Activated CD4-positive, alpha-beta T cell treated with anti-CD3 and anti-CD28 coated beads, Interleukin-10, Interleukin-2, amounts not matched to agents 100 ng/mL and 50 ng/mL, durations not matched to agents 16 hours and 8 hours (primary cell): ENCODE results near the gene BCL2L13.
"Not testable (repeated sequence)": the region's sequence is repeated elsewhere in the genome, so short reads cannot be mapped to it uniquely, and the experiment has no call there.

Experiments used
- DNase-seq: peaks from one replicate; pipeline ENCODE4 v3.0.0-alpha.2; 2020

The BCL2L13 gene

GRCh38 chr22:17732251-17732854 is 93.8 kb downstream of the BCL2L13 start:
- DNase-seq, result no peak

- DNase-seq, result no peak
These were observed 94.9 kb downstream of the BCL2L13 start for GRCh38 chr22:17733466-17733865.

GRCh38 chr22:17734187-17734586 is 95.6 kb downstream of the BCL2L13 start:
- peak; percentile 70 for DNase-seq

- no peak for DNase-seq
These were observed 100.0 kb downstream of the BCL2L13 start for GRCh38 chr22:17738386-17739128.

GRCh38 chr22:17739196-17739975 is 100.8 kb downstream of the BCL2L13 start:
- no peak for DNase-seq

DNA sequence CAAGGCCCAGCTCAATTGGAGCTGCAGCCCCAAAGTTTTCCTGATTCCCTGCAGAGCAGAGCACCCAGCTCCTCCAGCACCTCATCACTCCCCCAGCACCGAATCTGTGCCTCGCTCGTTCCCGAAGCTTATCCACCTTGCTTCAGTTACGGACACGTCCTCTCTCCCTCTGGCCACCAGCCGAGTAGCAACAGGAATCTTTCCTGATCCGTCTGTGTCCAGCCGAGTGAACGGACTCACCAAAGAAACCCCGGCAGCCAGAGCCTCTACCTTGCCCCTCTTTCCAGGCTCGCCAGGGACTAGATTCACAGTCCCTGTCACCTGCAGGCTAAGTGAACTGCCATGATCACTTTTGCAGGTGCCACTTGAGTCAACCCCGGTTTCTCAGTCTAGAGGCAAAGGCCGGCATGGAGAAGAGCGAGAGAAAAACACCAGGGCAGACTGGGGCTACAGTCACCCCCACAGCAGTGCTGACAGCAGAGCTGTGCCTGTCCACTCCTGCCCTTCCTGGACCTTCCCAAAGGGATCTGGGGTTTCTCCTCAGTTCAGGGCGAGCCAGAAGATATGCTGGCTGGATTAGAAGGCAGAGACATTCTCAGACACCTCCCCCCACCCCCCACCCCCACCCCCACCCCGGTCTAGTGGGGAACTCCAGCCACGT is 103.4 kb downstream of the BCL2L13 start:
- no peak for DNase-seq

DNA sequence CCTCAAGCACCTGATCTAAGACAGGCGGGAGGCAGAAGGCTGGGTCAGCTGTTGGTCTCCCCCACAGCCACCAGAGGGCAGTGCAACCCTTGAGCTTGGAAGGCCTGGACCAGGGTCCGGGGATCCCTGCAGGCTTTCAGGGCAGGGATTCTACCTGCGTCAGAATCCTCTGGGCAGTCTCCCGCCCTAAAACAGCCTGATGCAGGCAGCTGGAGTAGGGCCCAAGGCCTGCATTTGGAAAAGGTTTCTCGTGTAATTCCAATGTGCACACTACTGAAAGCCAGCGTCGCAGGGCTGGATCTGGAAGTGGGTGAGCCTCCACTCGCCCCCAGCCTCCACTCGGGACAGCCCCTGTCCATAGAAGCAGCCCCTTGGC is 104.0 kb downstream of the BCL2L13 start:
- DNase-seq, result peak; percentile 79

DNA sequence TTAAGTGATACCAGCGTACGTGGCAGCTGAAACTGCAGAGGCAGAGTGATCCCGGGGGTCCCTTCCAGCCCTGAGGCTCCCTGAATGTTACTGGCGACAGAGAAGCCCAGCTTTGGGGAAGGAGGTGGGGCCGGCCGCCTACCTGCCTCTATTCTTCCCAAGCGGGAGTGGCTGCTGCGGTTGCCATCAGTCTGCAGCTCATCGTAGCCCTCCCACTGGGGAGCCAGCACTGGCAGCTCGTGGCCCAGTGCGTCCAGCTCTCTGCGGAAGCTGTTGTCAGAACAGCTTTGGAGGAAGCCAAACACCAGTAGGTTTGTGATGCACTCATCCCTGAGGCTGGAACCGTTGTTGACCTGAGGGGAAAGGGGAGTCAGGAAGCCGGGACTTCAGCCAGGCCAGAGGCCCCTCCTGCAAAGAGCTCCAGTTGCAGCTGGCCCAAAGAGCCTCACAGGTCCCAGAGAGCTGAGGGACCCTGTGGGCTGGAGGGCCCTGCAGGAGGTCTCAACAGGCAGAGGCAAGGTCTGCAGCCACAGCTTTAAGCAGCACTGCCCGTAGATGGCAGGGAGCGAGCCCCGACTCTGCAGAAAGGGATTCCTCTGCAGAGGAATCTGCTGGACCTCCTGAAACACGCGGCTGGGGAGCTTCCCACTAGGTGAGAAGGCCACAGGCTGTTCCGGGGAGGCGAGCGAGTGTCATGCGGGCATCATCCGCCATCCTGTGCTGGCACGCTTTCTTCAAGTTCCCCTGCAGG is 105.3 kb downstream of the BCL2L13 start:
- no peak for DNase-seq

DNA sequence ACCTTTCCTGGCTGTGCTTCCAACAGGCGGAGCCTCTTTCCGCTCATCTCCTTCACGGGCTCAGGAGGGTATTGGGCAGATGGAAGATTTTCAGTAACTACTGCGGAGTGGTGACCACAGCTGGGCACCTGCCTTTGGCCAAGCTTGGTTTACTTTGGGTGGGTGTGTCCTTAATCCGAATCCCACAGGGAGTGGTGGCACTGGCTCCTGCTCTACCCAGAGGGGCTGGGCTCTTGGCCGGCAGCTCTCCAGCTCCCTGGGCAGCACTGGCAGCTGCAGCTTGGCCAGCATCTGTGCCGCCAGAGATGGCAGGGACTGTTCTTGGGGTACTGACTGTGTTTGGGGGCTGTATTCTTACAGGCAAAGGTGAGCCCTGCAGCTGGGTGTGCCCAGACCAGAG is 105.9 kb downstream of the BCL2L13 start:
- DNase-seq, result no peak

DNA sequence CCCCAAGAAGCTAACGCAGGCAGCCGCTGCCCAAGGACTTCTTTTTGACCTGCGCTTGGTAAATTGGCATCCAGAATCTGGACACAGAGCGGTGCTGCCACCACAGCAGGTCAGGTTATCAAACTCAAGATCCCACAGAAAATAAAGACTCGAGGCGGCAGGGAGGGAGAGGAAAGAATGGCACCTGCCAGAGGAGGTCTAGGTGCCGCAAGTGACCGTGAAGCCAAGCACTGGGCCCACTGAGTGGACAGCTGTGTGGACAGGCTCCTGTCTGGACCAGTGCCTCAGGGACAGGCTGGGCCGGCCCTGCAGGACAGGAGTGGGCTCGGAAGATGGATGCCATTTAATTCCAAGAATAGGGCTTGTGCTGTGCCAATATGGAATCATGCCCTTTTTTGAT is 108.4 kb downstream of the BCL2L13 start:
- DNase-seq, result no peak

GRCh38 chr22:17748555-17749353 is 110.2 kb downstream of the BCL2L13 start:
- no peak for DNase-seq

GRCh38 chr22:17749605-17750395 is 111.2 kb downstream of the BCL2L13 start:
- DNase-seq, result no peak

DNA sequence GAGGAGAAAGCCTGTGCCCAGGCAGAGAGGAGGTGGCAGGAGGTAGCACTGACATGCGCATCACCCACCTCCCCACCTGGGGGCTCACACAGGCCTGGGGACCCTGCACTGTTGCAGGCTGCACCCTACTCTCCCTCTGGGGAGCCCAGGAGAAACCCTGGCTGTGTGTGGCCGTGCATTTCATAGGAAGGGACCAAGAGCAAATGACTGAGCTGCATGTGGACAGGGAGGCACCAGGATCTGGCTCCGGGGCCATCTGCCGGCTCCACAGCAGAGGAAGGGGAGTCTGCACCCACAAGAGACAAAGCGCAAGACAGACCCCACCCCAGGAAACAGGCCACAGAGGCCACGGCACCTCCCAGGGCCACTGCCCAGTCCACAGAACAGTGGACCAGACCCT is 113.0 kb downstream of the BCL2L13 start:
- DNase-seq, result no peak

- DNase-seq, result no peak
These were observed 114.9 kb downstream of the BCL2L13 start for GRCh38 chr22:17753401-17753989.

DNA sequence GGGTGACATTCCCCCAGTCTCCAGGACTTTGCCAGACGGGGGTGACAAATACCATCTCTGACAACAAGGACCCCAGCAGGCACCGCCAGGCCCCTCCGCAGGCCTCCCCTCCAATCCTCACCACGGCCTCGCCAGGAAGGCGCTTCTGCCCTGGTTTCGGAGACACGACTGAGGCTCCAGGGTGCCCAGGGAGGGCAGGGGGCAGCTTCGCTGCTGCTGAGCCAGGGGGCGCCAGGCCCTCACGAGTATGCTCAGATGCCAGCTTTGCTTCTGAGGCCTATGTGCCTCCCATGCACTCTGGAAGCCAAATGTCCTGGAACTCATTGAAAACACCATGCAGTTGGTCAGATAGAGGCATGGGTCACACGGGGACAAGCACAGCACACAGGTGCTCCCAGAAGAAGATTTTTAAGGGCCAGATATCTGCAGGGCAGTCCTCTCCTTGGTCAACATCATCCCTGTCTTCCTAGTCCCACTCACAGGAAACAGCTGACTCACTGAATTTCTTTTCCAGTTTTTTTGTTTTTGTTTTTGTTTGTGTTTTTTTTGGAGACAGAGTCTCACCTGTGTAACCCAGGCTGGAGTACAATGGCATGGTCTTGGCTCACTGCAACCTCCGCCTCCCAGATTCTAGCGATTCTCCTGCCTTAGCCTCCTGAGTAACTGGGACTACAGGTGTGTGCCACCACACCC is 115.8 kb downstream of the BCL2L13 start:
- peak; percentile 42 for DNase-seq

GRCh38 chr22:17761138-17761488 is 122.6 kb downstream of the BCL2L13 start:
- DNase-seq, result no peak

GRCh38 chr22:17763442-17763841 is 124.9 kb downstream of the BCL2L13 start:
- DNase-seq, result not testable (repeated sequence)

DNA sequence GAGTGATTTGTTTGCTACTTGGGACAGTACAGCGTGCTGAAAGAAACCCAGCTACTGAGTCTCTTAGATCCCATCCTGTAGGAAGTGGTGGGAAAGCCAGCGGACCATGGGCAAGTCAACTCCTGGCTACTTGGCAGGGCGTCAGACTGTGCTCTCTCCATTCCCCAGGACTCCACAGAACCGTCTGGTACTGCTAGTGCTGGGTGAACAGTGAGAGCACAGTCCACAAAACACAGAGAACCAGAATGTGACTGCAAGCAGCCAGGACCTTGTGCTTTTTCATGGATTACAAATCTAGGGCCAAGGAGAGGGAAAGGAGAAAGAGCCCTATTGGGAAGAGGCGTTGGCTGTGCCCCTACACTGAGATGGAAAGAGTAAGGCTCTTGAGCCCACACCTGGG is 125.5 kb downstream of the BCL2L13 start:
- no peak for DNase-seq

- not testable (repeated sequence) for DNase-seq
These were observed 126.3 kb downstream of the BCL2L13 start for GRCh38 chr22:17764852-17765251.
